ENCODE measurements around the gene NCKAP5L. TPM values are rescaled to one million over a fixed set of nuclear protein-coding genes. Genes with fewer than 3 reads are reported as not detected.
"Not testable (repeated sequence)": the region's sequence is repeated elsewhere in the genome, so short reads cannot be mapped to it uniquely, and the experiment has no call there.

NCKAP5L gene
- total and polyA plus RNA-seq, 2 donors (not counting 3 experiments of a cell fraction or from before 2014, with no cell fraction given) = 17.4 to 46.1 TPM

- BruUV-seq (replicated peaks) = no TSS peak
- POLR2A ChIA-PET = no interaction called here
- dilution Hi-C loops (cut with MboI; ENCODE audit: extremely low pct_ligation_motif_present, low sequenced_read_pairs) (no loop called here), intact Hi-C loops (cut with micrococcal nuclease) (no loop called here)
- H3K4me3 ChIP-seq (replicated peaks in 1 of 3; ENCODE audit: insufficient read depth in 1 of 3, low read depth in 1 of 3, low read length in 3 of 3) = no peak overlapping the region
- H3K9me3 ChIP-seq (replicated peaks; ENCODE audit: control insufficient read depth, insufficient read depth, low read length) = no peaks in the 10 kb centered on the region
- no peak overlapping the region for H3K27ac ChIP-seq (ENCODE audit: insufficient read depth, low read depth, low read length)
- no peak overlapping the region for H3K4me2 ChIP-seq (ENCODE audit: insufficient read depth, low read length)
- H4K20me1 ChIP-seq (replicated peaks; ENCODE audit: control insufficient read depth, extremely low read depth, insufficient read depth, low read length) = no peaks in the 10 kb centered on the region
- no peaks in the 10 kb centered on the region for H3K36me3 ChIP-seq (ENCODE audit: control insufficient read depth in 2 of 2, extremely low read depth in 1 of 2, insufficient read depth in 2 of 2, low read length in 2 of 2)
- TF ChIP-seq EZH2 (IDR thresholded peaks at IDR 0.05; ENCODE audit: borderline replicate concordance, low read depth, low read length, severe bottlenecking) (no peak), FOS (IDR thresholded peaks at IDR 0.05; ENCODE audit: borderline replicate concordance, insufficient read depth, low read length) (no peak), MAX (IDR thresholded peaks at IDR 0.05; ENCODE audit: insufficient read depth, insufficient read length) (no peak), GATA2 (IDR thresholded peaks at IDR 0.05; ENCODE audit: insufficient read depth, insufficient read length, low read depth, low read length) (no peak), CTCF (IDR thresholded peaks at IDR 0.05; ENCODE audit: extremely low read depth in 1 of 2, insufficient read depth in 1 of 2, low read depth in 1 of 2, low read length in 2 of 2) (no peak), JUN (IDR thresholded peaks at IDR 0.05; ENCODE audit: borderline replicate concordance, insufficient read depth, insufficient read length, low read depth) (no peak), POLR2AphosphoS5 (IDR thresholded peaks at IDR 0.05; ENCODE audit: insufficient read depth, low read depth, low read length) (no peak), POLR2A (IDR thresholded peaks at IDR 0.05; ENCODE audit: low read depth, low read length) (no peak), MYC (IDR thresholded peaks at IDR 0.05; ENCODE audit: low read depth, low read length) (no peak)
- no peak for FAIRE-seq
- no peaks in the 10 kb centered on the region for H3K79me2 ChIP-seq (ENCODE audit: control insufficient read depth, insufficient read depth, low read length)
- peaks cover 2 to 7% of the 10 kb centered on the region in 2 experiments for H3K27me3 ChIP-seq (ENCODE audit: control insufficient read depth in 2 of 2, insufficient read depth in 2 of 2, low read length in 2 of 2)
- no peaks in the 10 kb centered on the region for H3K9me1 ChIP-seq (replicated peaks; ENCODE audit: control insufficient read depth, extremely low read depth, insufficient read depth, low read length)
- no peak overlapping the region for H2AFZ ChIP-seq (ENCODE audit: low read depth, low read length)
- no peak for DNase-seq (ENCODE audit: low read depth, low spot score)
- H3K4me1 ChIP-seq (ENCODE audit: control insufficient read depth, extremely low read depth, insufficient read depth, low read length) = peaks cover 14% of the 10 kb centered on the region
- CTCF ChIA-PET = interaction anchor here (0.6 to 7.9 kb wide), 8 partner anchors 82 to 211 kb away, joined by 3 to 183 read pairs (median 9); no protein-coding TSS in a partner anchor
- no peak overlapping the region for H3K9ac ChIP-seq (replicated peaks; ENCODE audit: extremely low read depth, insufficient read depth, low read length)
These were observed 36.0 kb upstream of the NCKAP5L start for GRCh38 chr12:49863946-49864797.

GRCh38 chr12:49860921-49861320, 32.7 kb upstream of the NCKAP5L start:
- BruUV-seq (replicated peaks); H3K4me2 ChIP-seq (ENCODE audit: insufficient read depth, low read length); DNase-seq (ENCODE audit: low read depth, low spot score); H3K79me2 ChIP-seq (ENCODE audit: control insufficient read depth, insufficient read depth, low read length); intact Hi-C loops (cut with micrococcal nuclease); CTCF ChIA-PET; FAIRE-seq; dilution Hi-C loops (cut with MboI; ENCODE audit: extremely low pct_ligation_motif_present, low sequenced_read_pairs); H3K27ac ChIP-seq (ENCODE audit: insufficient read depth, low read depth, low read length); H3K36me3 ChIP-seq (ENCODE audit: control insufficient read depth in 2 of 2, extremely low read depth in 1 of 2, insufficient read depth in 2 of 2, low read length in 2 of 2); H3K9ac ChIP-seq (replicated peaks; ENCODE audit: extremely low read depth, insufficient read depth, low read length); H3K9me3 ChIP-seq (replicated peaks; ENCODE audit: control insufficient read depth, insufficient read depth, low read length); H3K9me1 ChIP-seq (replicated peaks; ENCODE audit: control insufficient read depth, extremely low read depth, insufficient read depth, low read length); H3K4me1 ChIP-seq (ENCODE audit: control insufficient read depth, extremely low read depth, insufficient read depth, low read length); H3K4me3 ChIP-seq (replicated peaks in 1 of 3; ENCODE audit: insufficient read depth in 1 of 3, low read depth in 1 of 3, low read length in 3 of 3); H2AFZ ChIP-seq (ENCODE audit: low read depth, low read length); POLR2A ChIA-PET; H4K20me1 ChIP-seq (replicated peaks; ENCODE audit: control insufficient read depth, extremely low read depth, insufficient read depth, low read length): not testable (repeated sequence)
- H3K27me3 ChIP-seq (ENCODE audit: control insufficient read depth in 2 of 2, insufficient read depth in 2 of 2, low read length in 2 of 2) = peaks cover 7 to 10% of the 10 kb centered on the region in 2 experiments
